H1 (cell line): ENCODE measurements around the gene NKAIN4. TPM values are rescaled to one million over a fixed set of nuclear protein-coding genes. Genes with fewer than 3 reads are reported as not detected.

Source experiments
- polyA plus RNA-seq, 7 experiments: library from polyadenylated mRNA; depleted of rRNA in 3 of 7; stranded (reverse) in 5 of 7; unstranded in 2 of 7; fragments of >200 nt in 5 of 7; fragments of 200-250 nt in 2 of 7; gene quantifications; 1 replicate in 5 of 7; 2 replicates in 1 of 7; 4 replicates in 1 of 7; pipeline versions ENCODE4 v1.2.1 to v1.2.3, GENCODE V29; 2011 to 2013; ENCODE audit warnings: missing spikeins in 2 of 7, mixed read lengths in 2 of 7
- total RNA-seq: library from RNA; stranded (reverse); fragmentation: NEBNext Ultra II Directional; extraction: Animal tissue kit (Norgen Biotek cat#: 25700); gene quantifications from 2 replicates; pipeline ENCODE4 v1.2.1, GENCODE V29; 2021
- TF ChIP-seq, protein P1 (sequence below): fragments of 300-600 bp; sonication (generic); IDR thresholded peaks from 2 replicates; pipeline ENCODE4 v1.7.1; 2012; ENCODE audit warnings: low read length, moderate library complexity, mild to moderate bottlenecking, inconsistent platforms; ENCODE audit not compliant: insufficient replicate concordance
- TF ChIP-seq, protein P2 (sequence below): IDR thresholded peaks from 2 replicates; pipeline ENCODE4 v1.6.1; 2011; ENCODE audit warnings: low read depth, mild to moderate bottlenecking, low read length; ENCODE audit not compliant: insufficient read depth

NKAIN4 gene
- total and polyA plus RNA-seq, 2 of the 8 experiments (the other 6 are each of a cell fraction or from before 2014, with no cell fraction given): 6.9 to 17.0 TPM

DNA sequence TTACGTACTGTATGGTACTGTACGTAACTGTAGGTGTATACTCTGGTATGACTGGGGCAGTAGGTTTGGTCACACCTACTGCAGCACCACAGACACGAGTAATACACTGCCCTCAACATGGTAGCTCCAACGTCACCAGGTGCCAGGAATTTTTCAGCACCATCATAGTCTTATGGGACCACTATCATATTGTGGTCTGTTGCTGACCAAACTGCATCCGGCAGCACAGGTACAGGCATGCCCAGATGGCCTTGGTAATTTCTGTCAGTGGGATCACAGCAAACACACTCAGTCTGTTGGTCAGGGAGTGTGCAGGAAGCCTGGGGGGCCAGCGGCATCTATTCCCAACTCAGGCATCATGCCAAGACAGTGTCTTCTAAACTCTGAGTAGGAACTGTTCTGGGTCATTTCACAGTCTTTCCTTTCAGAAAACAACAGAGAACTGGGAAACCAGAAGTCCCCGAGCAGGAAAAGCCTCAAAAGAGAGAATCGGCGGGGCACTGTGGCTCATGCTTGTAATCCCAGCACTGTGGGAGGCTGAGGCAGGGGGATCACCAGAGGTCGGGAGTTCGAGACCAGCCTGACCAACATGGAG lies 44.2 kb downstream of the NKAIN4 start (continued):
- TF ChIP-seq, protein P1, sequence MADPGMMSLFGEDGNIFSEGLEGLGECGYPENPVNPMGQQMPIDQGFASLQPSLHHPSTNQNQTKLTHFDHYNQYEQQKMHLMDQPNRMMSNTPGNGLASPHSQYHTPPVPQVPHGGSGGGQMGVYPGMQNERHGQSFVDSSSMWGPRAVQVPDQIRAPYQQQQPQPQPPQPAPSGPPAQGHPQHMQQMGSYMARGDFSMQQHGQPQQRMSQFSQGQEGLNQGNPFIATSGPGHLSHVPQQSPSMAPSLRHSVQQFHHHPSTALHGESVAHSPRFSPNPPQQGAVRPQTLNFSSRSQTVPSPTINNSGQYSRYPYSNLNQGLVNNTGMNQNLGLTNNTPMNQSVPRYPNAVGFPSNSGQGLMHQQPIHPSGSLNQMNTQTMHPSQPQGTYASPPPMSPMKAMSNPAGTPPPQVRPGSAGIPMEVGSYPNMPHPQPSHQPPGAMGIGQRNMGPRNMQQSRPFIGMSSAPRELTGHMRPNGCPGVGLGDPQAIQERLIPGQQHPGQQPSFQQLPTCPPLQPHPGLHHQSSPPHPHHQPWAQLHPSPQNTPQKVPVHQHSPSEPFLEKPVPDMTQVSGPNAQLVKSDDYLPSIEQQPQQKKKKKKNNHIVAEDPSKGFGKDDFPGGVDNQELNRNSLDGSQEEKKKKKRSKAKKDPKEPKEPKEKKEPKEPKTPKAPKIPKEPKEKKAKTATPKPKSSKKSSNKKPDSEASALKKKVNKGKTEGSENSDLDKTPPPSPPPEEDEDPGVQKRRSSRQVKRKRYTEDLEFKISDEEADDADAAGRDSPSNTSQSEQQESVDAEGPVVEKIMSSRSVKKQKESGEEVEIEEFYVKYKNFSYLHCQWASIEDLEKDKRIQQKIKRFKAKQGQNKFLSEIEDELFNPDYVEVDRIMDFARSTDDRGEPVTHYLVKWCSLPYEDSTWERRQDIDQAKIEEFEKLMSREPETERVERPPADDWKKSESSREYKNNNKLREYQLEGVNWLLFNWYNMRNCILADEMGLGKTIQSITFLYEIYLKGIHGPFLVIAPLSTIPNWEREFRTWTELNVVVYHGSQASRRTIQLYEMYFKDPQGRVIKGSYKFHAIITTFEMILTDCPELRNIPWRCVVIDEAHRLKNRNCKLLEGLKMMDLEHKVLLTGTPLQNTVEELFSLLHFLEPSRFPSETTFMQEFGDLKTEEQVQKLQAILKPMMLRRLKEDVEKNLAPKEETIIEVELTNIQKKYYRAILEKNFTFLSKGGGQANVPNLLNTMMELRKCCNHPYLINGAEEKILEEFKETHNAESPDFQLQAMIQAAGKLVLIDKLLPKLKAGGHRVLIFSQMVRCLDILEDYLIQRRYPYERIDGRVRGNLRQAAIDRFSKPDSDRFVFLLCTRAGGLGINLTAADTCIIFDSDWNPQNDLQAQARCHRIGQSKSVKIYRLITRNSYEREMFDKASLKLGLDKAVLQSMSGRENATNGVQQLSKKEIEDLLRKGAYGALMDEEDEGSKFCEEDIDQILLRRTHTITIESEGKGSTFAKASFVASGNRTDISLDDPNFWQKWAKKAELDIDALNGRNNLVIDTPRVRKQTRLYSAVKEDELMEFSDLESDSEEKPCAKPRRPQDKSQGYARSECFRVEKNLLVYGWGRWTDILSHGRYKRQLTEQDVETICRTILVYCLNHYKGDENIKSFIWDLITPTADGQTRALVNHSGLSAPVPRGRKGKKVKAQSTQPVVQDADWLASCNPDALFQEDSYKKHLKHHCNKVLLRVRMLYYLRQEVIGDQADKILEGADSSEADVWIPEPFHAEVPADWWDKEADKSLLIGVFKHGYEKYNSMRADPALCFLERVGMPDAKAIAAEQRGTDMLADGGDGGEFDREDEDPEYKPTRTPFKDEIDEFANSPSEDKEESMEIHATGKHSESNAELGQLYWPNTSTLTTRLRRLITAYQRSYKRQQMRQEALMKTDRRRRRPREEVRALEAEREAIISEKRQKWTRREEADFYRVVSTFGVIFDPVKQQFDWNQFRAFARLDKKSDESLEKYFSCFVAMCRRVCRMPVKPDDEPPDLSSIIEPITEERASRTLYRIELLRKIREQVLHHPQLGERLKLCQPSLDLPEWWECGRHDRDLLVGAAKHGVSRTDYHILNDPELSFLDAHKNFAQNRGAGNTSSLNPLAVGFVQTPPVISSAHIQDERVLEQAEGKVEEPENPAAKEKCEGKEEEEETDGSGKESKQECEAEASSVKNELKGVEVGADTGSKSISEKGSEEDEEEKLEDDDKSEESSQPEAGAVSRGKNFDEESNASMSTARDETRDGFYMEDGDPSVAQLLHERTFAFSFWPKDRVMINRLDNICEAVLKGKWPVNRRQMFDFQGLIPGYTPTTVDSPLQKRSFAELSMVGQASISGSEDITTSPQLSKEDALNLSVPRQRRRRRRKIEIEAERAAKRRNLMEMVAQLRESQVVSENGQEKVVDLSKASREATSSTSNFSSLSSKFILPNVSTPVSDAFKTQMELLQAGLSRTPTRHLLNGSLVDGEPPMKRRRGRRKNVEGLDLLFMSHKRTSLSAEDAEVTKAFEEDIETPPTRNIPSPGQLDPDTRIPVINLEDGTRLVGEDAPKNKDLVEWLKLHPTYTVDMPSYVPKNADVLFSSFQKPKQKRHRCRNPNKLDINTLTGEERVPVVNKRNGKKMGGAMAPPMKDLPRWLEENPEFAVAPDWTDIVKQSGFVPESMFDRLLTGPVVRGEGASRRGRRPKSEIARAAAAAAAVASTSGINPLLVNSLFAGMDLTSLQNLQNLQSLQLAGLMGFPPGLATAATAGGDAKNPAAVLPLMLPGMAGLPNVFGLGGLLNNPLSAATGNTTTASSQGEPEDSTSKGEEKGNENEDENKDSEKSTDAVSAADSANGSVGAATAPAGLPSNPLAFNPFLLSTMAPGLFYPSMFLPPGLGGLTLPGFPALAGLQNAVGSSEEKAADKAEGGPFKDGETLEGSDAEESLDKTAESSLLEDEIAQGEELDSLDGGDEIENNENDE: no peak
- TF ChIP-seq, protein P2, sequence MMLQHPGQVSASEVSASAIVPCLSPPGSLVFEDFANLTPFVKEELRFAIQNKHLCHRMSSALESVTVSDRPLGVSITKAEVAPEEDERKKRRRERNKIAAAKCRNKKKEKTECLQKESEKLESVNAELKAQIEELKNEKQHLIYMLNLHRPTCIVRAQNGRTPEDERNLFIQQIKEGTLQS: no peak
- TF ChIP-seq, all 59 proteins: peak for 0
